Activated T-helper 2 cell treated with anti-CD3 and anti-CD28 coated beads, Interferon-gamma antibody, Interleukin-2, Interleukin-4, amounts not matched to agents 10 μg/mL and 5 μg/mL and 100 μg/mL, durations not matched to agents 14 hours and 24 hours and 36 hours (primary cell): ENCODE results near the gene LONRF2. TPM values are rescaled to one million over a fixed set of nuclear protein-coding genes. Genes with fewer than 3 reads are reported as not detected.
"Not testable (repeated sequence)": the region's sequence is repeated elsewhere in the genome, so short reads cannot be mapped to it uniquely, and the experiment has no call there.

Experiments
- DNase-seq: peaks from one replicate; pipeline ENCODE4 v3.0.0; 2021; ENCODE audit warnings: low spot score
- H3K27ac Mint-ChIP-seq: one replicate; pipeline ENCODE4 v1.8.0; 2021; ENCODE audit warnings: mixed read lengths
- H3K27me3 Mint-ChIP-seq: one replicate; pipeline ENCODE4 v1.8.0; 2021; ENCODE audit warnings: low read depth, mixed read lengths
- H3K36me3 Mint-ChIP-seq: one replicate; pipeline ENCODE4 v1.8.0; 2021; ENCODE audit warnings: low read depth, mixed read lengths
- H3K4me1 Mint-ChIP-seq: one replicate; pipeline ENCODE4 v1.8.0; 2021; ENCODE audit warnings: low read depth, mixed read lengths
- H3K4me3 Mint-ChIP-seq: one replicate; pipeline ENCODE4 v1.8.0; 2021; ENCODE audit warnings: low read depth, mild to moderate bottlenecking, moderate library complexity, mixed read lengths
- H3K9me3 Mint-ChIP-seq: one replicate; pipeline ENCODE4 v1.8.0; 2021; ENCODE audit warnings: mixed read lengths
- intact Hi-C: fragments of 100-400 bp; cut with micrococcal nuclease; formaldehyde crosslinking; loops from one replicate; pipeline ENCODE4 v1.15.1; 2023
- total RNA-seq: library from RNA; stranded (reverse); gene quantifications from 2 replicates; pipeline ENCODE4 v1.2.3, GENCODE V29; 2022

The LONRF2 gene
- total RNA-seq, 1 donor from 2014 or later = 0.21 TPM

DNA sequence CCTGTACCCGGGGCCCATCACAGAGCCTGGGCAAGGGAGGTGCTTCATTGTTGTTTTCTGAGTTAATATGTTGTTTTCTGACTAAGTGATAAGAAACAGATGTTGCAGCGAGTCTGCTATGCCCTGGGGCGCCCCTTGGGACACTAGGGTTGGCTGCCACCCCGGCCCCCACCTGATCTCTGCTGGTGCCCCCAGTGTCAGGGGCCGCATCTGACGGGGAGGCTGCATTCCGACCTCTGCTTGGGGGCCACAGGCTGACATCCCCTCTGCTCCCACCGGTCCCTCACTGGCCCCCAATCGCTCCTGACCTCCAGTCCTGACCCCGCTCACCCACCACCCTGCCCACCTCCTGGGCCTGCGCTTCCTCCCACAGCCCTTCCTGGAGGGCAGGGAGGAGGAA lies 65.9 kb downstream of the LONRF2 start:
- Mint-ChIP-seq H3K9me3 (no peaks in the 10 kb centered on the region), H3K27me3 (no peaks in the 10 kb centered on the region), H3K4me1 (no peaks in the 10 kb centered on the region), H3K4me3 (no peak overlapping the region), H3K27ac (no peak overlapping the region), H3K36me3 (no peaks in the 10 kb centered on the region)
- intact Hi-C loops = no loop called here
- no peak for DNase-seq

GRCh38 chr2:100254646-100255210 lies 67.6 kb downstream of the LONRF2 start:
- Mint-ChIP-seq H3K9me3 (no peaks in the 10 kb centered on the region), H3K4me1 (peaks cover 2% of the 10 kb centered on the region), H3K4me3 (no peak overlapping the region), H3K27ac (no peak overlapping the region), H3K27me3 (no peaks in the 10 kb centered on the region), H3K36me3 (no peaks in the 10 kb centered on the region)
- intact Hi-C loops = no loop called here
- DNase-seq = no peak

- Mint-ChIP-seq H3K9me3 (no peaks in the 10 kb centered on the region), H3K27me3 (no peaks in the 10 kb centered on the region), H3K4me1 (peaks cover 6% of the 10 kb centered on the region), H3K27ac (no peak overlapping the region), H3K4me3 (no peak overlapping the region), H3K36me3 (no peaks in the 10 kb centered on the region)
- intact Hi-C loops = no loop called here
- no peak for DNase-seq
Measured at GRCh38 chr2:100253786-100254185, 68.5 kb downstream of the LONRF2 start.

DNA sequence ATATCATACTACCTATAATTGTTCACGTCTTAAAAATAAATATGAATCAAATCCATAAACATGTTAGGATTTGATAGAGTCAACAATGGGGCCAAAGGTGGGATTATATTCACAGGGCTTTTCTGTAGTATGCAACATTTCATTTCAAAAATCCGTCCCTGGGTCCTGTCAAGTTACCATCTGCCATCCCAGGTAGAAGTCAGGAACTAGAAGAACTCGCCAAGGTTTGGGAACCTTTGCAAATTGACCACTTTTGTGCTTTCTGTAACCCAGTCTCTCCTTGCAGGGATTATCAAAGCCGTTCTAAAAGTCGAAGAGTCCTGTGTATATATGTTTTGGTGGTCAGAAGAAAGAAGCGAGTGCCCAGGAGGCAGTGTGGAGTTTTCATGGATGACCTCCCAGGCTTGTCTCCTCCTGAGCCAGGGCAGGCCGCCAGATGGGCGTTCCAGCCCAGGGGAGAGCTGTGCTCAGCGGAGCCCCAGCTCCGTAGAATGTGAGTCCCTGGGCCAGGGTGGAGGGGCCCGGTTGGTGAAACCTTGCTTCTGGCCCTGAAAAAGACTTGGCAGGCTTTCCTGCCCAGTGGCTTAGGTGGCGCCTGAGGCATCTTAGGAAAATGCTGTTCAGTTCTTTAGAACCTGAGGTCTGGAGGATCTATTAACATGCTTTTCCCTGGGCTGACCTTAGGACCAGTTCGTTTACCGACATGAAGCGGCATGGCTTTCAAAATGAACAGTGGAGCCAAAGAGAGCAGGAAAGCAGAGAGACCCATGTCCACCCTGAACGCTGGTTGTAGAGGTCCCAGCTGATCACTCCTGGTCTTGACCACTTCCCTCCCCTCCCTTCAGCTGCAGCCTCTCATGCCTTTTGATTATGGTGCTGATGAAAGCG lies 69.2 kb downstream of the LONRF2 start:
- Mint-ChIP-seq H3K36me3 (no peaks in the 10 kb centered on the region), H3K4me3 (no peak overlapping the region), H3K9me3 (no peaks in the 10 kb centered on the region), H3K27me3 (no peaks in the 10 kb centered on the region), H3K27ac (no peak overlapping the region), H3K4me1 (peaks cover 6% of the 10 kb centered on the region)
- intact Hi-C loops = no loop called here
- DNase-seq = no peak

GRCh38 chr2:100250645-100251044 lies 71.7 kb downstream of the LONRF2 start:
- Mint-ChIP-seq H3K9me3 (no peaks in the 10 kb centered on the region), H3K27me3 (peaks cover 1% of the 10 kb centered on the region), H3K27ac (no peak overlapping the region), H3K4me3 (no peak overlapping the region), H3K4me1 (peaks cover 6% of the 10 kb centered on the region), H3K36me3 (no peaks in the 10 kb centered on the region)
- DNase-seq = no peak
- intact Hi-C loops = no loop called here

GRCh38 chr2:100248971-100249370 lies 73.3 kb downstream of the LONRF2 start:
- Mint-ChIP-seq H3K9me3 (no peaks in the 10 kb centered on the region), H3K4me1 (peaks cover 6% of the 10 kb centered on the region), H3K27ac (no peak overlapping the region), H3K4me3 (no peak overlapping the region), H3K36me3 (no peaks in the 10 kb centered on the region), H3K27me3 (peaks cover 1% of the 10 kb centered on the region)
- DNase-seq = no peak
- intact Hi-C loops = no loop called here

DNA sequence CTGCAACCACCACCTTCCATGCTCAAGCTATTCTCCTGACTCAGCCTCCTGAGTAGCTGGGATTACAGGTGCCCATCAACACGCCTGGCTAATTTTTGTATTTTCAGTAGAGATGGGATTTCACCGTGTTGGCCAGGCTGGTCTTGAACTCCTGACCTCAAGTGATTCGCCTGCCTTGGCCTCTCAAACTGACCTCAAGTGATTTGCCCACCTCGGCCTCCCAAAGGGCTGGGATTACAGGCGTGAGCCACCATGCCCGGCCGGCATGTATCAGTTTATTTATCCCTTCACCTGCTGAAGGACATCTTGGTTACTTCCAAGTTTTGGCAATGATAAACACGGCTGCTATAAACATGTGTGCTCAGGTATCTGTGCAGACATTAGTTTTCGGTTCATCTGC lies 73.7 kb downstream of the LONRF2 start:
- H3K9me3 Mint-ChIP-seq, H3K4me1 Mint-ChIP-seq, H3K27ac Mint-ChIP-seq, intact Hi-C loops, DNase-seq, H3K4me3 Mint-ChIP-seq, H3K36me3 Mint-ChIP-seq, H3K27me3 Mint-ChIP-seq: not testable (repeated sequence)

- Mint-ChIP-seq H3K4me3 (no peak overlapping the region), H3K4me1 (peaks cover 6% of the 10 kb centered on the region), H3K27ac (no peak overlapping the region), H3K36me3 (no peaks in the 10 kb centered on the region), H3K27me3 (peaks cover 1% of the 10 kb centered on the region), H3K9me3 (no peaks in the 10 kb centered on the region)
- no peak for DNase-seq
- intact Hi-C loops = no loop called here
Measured at GRCh38 chr2:100248044-100248330, 74.3 kb downstream of the LONRF2 start.

- Mint-ChIP-seq H3K4me3 (no peak overlapping the region), H3K36me3 (no peaks in the 10 kb centered on the region), H3K27ac (no peak overlapping the region), H3K27me3 (peaks cover 1% of the 10 kb centered on the region), H3K9me3 (no peaks in the 10 kb centered on the region), H3K4me1 (peaks cover 6% of the 10 kb centered on the region)
- DNase-seq = no peak
- intact Hi-C loops = no loop called here
Measured at GRCh38 chr2:100247256-100248043, 74.9 kb downstream of the LONRF2 start.

DNA sequence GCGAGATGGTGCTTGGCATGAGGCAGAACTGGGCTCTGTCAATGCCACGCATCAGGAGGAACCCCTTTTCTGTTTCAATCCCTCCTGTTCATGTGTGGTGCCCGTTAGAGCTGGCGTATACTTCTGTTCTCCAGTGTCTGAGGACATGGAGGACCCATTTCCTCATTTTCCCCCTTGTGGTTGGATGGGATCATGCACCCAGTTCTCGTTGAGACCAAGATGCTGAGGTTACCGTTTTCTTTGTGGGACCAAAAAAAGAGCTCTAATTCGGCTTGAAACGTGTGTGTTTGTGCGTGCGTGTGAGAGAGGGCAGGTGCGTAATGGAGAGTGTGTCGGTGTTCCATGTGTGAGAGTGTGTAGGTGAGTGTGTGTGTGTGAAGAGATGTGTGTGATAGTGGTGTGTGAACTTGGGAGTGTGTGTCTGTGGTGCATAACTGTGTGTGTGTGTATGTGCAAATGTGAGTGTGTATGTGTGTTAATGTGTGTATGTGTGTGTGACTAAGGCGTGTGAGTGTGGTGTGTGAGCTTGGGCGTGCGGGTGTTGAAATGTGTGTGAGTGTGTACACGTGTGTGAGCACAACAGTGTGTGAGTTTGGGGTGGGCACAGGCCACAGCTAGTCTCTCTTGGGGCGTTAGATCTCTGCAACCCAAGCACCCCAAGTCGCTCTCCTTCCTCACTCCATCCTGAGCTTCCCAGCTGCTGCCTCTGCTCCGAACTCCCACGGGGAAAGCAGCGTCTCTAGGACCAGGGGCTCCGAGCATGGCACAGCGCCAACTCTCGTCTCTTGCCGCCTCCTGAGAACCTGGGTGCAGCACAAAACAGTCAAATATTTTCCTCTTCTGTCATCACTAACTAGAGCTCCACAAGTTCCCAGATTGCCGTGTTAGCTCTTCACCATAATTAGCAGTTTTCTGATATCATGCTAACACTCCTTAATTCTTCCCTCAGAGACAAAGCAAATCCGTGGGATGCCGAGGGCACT lies 75.8 kb downstream of the LONRF2 start:
- Mint-ChIP-seq H3K27ac (no peak overlapping the region), H3K4me1 (peaks cover 6% of the 10 kb centered on the region), H3K9me3 (no peaks in the 10 kb centered on the region), H3K27me3 (peaks cover 1% of the 10 kb centered on the region), H3K4me3 (no peak overlapping the region), H3K36me3 (no peaks in the 10 kb centered on the region)
- DNase-seq = no peak
- intact Hi-C loops = no loop called here

DNA sequence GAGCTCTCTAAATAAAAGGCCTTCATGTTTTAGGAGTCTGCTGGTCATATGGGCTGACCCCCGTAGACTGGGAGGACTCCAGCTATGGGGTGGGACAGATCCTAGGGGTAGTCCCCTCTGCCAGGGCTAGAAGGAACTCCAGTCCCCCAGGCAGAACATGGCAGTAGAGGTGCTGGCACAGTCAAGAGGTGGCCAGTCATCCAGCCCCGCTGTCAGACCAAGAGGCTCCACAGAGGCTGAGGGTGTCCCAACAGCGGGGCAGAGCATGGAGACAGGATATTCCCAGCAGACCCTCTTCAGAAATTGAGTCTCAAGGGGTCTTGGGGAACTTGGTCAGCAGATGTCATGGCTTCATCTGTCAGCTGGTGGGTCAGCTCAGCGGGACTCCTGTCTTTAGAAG lies 76.6 kb downstream of the LONRF2 start:
- peaks cover 6% of the 10 kb centered on the region for H3K4me1 Mint-ChIP-seq
- no peaks in the 10 kb centered on the region for H3K36me3 Mint-ChIP-seq
- H3K27ac Mint-ChIP-seq = no peak overlapping the region
- peaks cover 1% of the 10 kb centered on the region for H3K27me3 Mint-ChIP-seq
- intact Hi-C loops = no loop called here
- no peaks in the 10 kb centered on the region for H3K9me3 Mint-ChIP-seq
- DNase-seq = no peak
- no peak overlapping the region for H3K4me3 Mint-ChIP-seq

GRCh38 chr2:100244881-100245605 lies 77.3 kb downstream of the LONRF2 start:
- Mint-ChIP-seq H3K9me3 (no peaks in the 10 kb centered on the region), H3K4me1 (peaks cover 6% of the 10 kb centered on the region), H3K4me3 (no peak overlapping the region), H3K27me3 (peaks cover 1% of the 10 kb centered on the region), H3K36me3 (no peaks in the 10 kb centered on the region), H3K27ac (no peak overlapping the region)
- intact Hi-C loops = no loop called here
- no peak for DNase-seq
